IMR-90 (cell line): Measurements from ENCODE around the gene SDCCAG8.
"Not testable (repeated sequence)": the region's sequence is repeated elsewhere in the genome, so short reads cannot be mapped to it uniquely, and the experiment has no call there.

ENCODE experiments used
- MXI1 ChIP-seq: IDR thresholded peaks from 2 replicates; pipeline ENCODE4 v1.6.1; 2012; ENCODE audit warnings: low read depth, mild to moderate bottlenecking, low read length, moderate library complexity, borderline replicate concordance
- TF ChIP-seq, protein P1 (sequence below): conservative IDR thresholded peaks from 2 replicates; pipeline ENCODE4 v1.5.1; 2012; ENCODE audit warnings: mild to moderate bottlenecking, low read depth, low read length, improper control_type of control experiment

- TF ChIP-seq, protein P1, sequence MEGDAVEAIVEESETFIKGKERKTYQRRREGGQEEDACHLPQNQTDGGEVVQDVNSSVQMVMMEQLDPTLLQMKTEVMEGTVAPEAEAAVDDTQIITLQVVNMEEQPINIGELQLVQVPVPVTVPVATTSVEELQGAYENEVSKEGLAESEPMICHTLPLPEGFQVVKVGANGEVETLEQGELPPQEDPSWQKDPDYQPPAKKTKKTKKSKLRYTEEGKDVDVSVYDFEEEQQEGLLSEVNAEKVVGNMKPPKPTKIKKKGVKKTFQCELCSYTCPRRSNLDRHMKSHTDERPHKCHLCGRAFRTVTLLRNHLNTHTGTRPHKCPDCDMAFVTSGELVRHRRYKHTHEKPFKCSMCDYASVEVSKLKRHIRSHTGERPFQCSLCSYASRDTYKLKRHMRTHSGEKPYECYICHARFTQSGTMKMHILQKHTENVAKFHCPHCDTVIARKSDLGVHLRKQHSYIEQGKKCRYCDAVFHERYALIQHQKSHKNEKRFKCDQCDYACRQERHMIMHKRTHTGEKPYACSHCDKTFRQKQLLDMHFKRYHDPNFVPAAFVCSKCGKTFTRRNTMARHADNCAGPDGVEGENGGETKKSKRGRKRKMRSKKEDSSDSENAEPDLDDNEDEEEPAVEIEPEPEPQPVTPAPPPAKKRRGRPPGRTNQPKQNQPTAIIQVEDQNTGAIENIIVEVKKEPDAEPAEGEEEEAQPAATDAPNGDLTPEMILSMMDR = not testable (repeated sequence)
- TF ChIP-seq MXI1 = not testable (repeated sequence)
Observed at GRCh38 chr1:243215276-243215875, 40.5 kb upstream of the SDCCAG8 start.
